H1 (cell line): ENCODE measurements around the gene CDC27. TPM values are rescaled to one million over a fixed set of nuclear protein-coding genes. Genes with fewer than 3 reads are reported as not detected.

Experiments used
- CTCF ChIA-PET: fragments of 300-600 bp; sonication (Branson Sonifier 250); formaldehyde crosslinking; loops from one replicate; lab custom pipeline; 2021; ENCODE audit not compliant: partially characterized antibody; lab: Charles Lee
- POLR2A ChIA-PET: fragments of 300-600 bp; sonication (Branson Sonifier 250); formaldehyde crosslinking; loops from one replicate; lab custom pipeline; 2021; ENCODE audit warnings: inconsistent platforms; ENCODE audit not compliant: partially characterized antibody; lab: Charles Lee
- DNase-seq, 2 experiments: peaks; one replicate each; pipeline versions ENCODE4 v3.0.0 to v3.0.0-alpha.2; 2010 to 2022; ENCODE audit warnings: low spot score in 2 of 2, low read depth in 1 of 2, mixed read lengths in 1 of 2
- FAIRE-seq: peaks from 2 replicates; lab custom pipeline; 2011; peaks lifted over from hg19 to GRCh38; lab: Jason Lieb, UNC
- H2AFZ ChIP-seq: 2 replicates; pipeline ENCODE4 v1.8.1; 2012; ENCODE audit warnings: low read length, inconsistent platforms
- H2AK5ac ChIP-seq: 2 replicates; pipeline ENCODE4 v1.6.1; 2013; ENCODE audit warnings: low read depth, low read length
- H2BK120ac ChIP-seq: replicated peaks from 2 replicates; pipeline ENCODE3; 2013; ENCODE audit warnings: low read depth, low read length, inconsistent platforms
- H2BK12ac ChIP-seq: 2 replicates; pipeline ENCODE4 v1.6.1; 2013; ENCODE audit warnings: low read depth, low read length
- H2BK15ac ChIP-seq: 2 replicates; pipeline ENCODE4 v1.6.1; 2013; ENCODE audit warnings: low read length
- H2BK20ac ChIP-seq: 2 replicates; pipeline ENCODE4 v1.6.1; 2013; ENCODE audit warnings: low read length
- H2BK5ac ChIP-seq: 2 replicates; pipeline ENCODE4 v1.6.1; 2013; ENCODE audit warnings: low read depth, low read length
- H3K14ac ChIP-seq: 2 replicates; pipeline ENCODE4 v1.6.1; 2013; ENCODE audit warnings: inconsistent platforms; ENCODE audit not compliant: insufficient read length
- H3K18ac ChIP-seq: 2 replicates; pipeline ENCODE4 v1.6.1; 2013; ENCODE audit warnings: low read length; ENCODE audit errors: extremely low read depth
- H3K23ac ChIP-seq: 2 replicates; pipeline ENCODE4 v1.6.1; 2013; ENCODE audit warnings: inconsistent platforms; ENCODE audit not compliant: insufficient read length
- H3K23me2 ChIP-seq: 2 replicates; pipeline ENCODE4 v1.6.1; 2013; ENCODE audit warnings: low read depth, low read length
- H3K27ac ChIP-seq: 2 replicates; pipeline ENCODE4 v1.6.1; 2011; ENCODE audit warnings: low read depth, low read length, inconsistent platforms
- H3K27me3 ChIP-seq, 4 experiments: replicated peaks in 1 of 4; 1 replicate in 1 of 4; 2 replicates in 3 of 4; pipeline versions ENCODE4 v1.6.1 to v1.8.1; 2011 to 2013; ENCODE audit warnings: low read length in 3 of 4, mild to moderate bottlenecking in 3 of 4, inconsistent platforms in 2 of 4, mixed read lengths in 2 of 4, moderate library complexity in 1 of 4; ENCODE audit not compliant: control insufficient read depth in 3 of 4, insufficient read depth in 3 of 4; ENCODE audit errors: extremely low read depth in 1 of 4
- H3K36me3 ChIP-seq, 4 experiments: 2 replicates each; pipeline versions ENCODE4 v1.6.1 to v1.8.1; 2011 to 2013; ENCODE audit warnings: mild to moderate bottlenecking in 4 of 4, low read length in 3 of 4, moderate library complexity in 2 of 4, control low read depth in 1 of 4, inconsistent platforms in 1 of 4; ENCODE audit not compliant: insufficient read depth in 4 of 4, control insufficient read depth in 2 of 4
- H3K4ac ChIP-seq: replicated peaks from 2 replicates; pipeline ENCODE3; 2013; ENCODE audit warnings: low read length, low read depth, mixed read lengths, inconsistent platforms; ENCODE audit not compliant: insufficient read length
- H3K4me1 ChIP-seq, 4 experiments: replicated peaks in 1 of 4; 1 replicate in 1 of 4; 2 replicates in 3 of 4; pipeline versions ENCODE4 v1.6.1 to v1.8.1; 2011 to 2013; ENCODE audit warnings: low read length in 3 of 4, inconsistent platforms in 2 of 4, mixed read lengths in 1 of 4; ENCODE audit not compliant: insufficient read depth in 4 of 4, control insufficient read depth in 3 of 4
- H3K4me2 ChIP-seq, 2 experiments: 2 replicates each; pipeline versions ENCODE4 v1.6.1 to v1.8.1; 2011 to 2013; ENCODE audit warnings: low read depth in 2 of 2, low read length in 2 of 2, control low read depth in 1 of 2, inconsistent platforms in 1 of 2, mild to moderate bottlenecking in 1 of 2; ENCODE audit not compliant: insufficient read depth in 1 of 2
- H3K4me3 ChIP-seq, 4 experiments: fragments of 200-600, 300-600 bp in 1 of 4; sonication (generic), shearing (Covaris generic), sonication (Bioruptor Twin) in 1 of 4; 2 replicates each; pipeline versions ENCODE4 v1.5.1 to v1.8.1; 2011 to 2016; ENCODE audit warnings: low read length in 4 of 4, low read depth in 3 of 4, control low read depth in 2 of 4, inconsistent platforms in 2 of 4, mild to moderate bottlenecking in 2 of 4, mixed read lengths in 1 of 4, moderate library complexity in 1 of 4; ENCODE audit not compliant: insufficient read depth in 2 of 4; ENCODE audit errors: extremely low read depth in 1 of 4
- H3K56ac ChIP-seq: replicated peaks from 2 replicates; pipeline ENCODE3; 2013; ENCODE audit warnings: low read depth, mild to moderate bottlenecking, mixed read lengths, low read length, inconsistent platforms; ENCODE audit not compliant: insufficient read length
- H3K79me1 ChIP-seq: 2 replicates; pipeline ENCODE4 v1.6.1; 2013; ENCODE audit warnings: low read depth, low read length, control low read depth
- H3K79me2 ChIP-seq, 2 experiments: 2 replicates each; pipeline versions ENCODE4 v1.6.1 to v1.8.1; 2012 to 2013; ENCODE audit warnings: low read length in 2 of 2, mild to moderate bottlenecking in 2 of 2, inconsistent platforms in 1 of 2; ENCODE audit not compliant: insufficient read depth in 2 of 2, control insufficient read depth in 1 of 2
- H3K9ac ChIP-seq, 4 experiments: replicated peaks in 1 of 4; 1 replicate in 1 of 4; 2 replicates in 3 of 4; pipeline versions ENCODE4 v1.6.1 to v1.8.1; 2011 to 2013; ENCODE audit warnings: low read depth in 3 of 4, low read length in 3 of 4, control low read depth in 2 of 4, mild to moderate bottlenecking in 2 of 4, moderate library complexity in 2 of 4, inconsistent platforms in 1 of 4; ENCODE audit errors: extremely low read depth in 1 of 4
- H3K9me3 ChIP-seq, 2 experiments: 2 replicates each; pipeline versions ENCODE4 v1.6.1 to v1.8.1; 2012 to 2013; ENCODE audit warnings: mild to moderate bottlenecking in 2 of 2, moderate library complexity in 2 of 2, control low read depth in 1 of 2, inconsistent platforms in 1 of 2, low read depth in 1 of 2, low read length in 1 of 2, mixed read lengths in 1 of 2; ENCODE audit not compliant: insufficient read depth in 2 of 2
- H4K20me1 ChIP-seq, 2 experiments: replicated peaks in 1 of 2; 2 replicates each; pipeline versions ENCODE3 to v1.8.1; 2011 to 2013; ENCODE audit warnings: inconsistent platforms in 2 of 2, low read length in 2 of 2, mild to moderate bottlenecking in 1 of 2; ENCODE audit not compliant: insufficient read depth in 2 of 2, control insufficient read depth in 1 of 2
- H4K5ac ChIP-seq: 2 replicates; pipeline ENCODE4 v1.6.1; 2013; ENCODE audit warnings: low read length, low read depth, mixed read lengths, inconsistent platforms; ENCODE audit not compliant: insufficient read length
- H4K8ac ChIP-seq: 2 replicates; pipeline ENCODE4 v1.8.0; 2013; ENCODE audit warnings: mild to moderate bottlenecking, moderate library complexity, low read length, inconsistent platforms; ENCODE audit not compliant: insufficient read depth; ENCODE audit errors: extremely low read depth
- H4K91ac ChIP-seq: replicated peaks from 2 replicates; pipeline ENCODE3; 2013; ENCODE audit warnings: low read length, mixed read lengths, inconsistent platforms; ENCODE audit not compliant: insufficient read length
- BCL11A ChIP-seq, 2 experiments: IDR thresholded peaks; one replicate each; pipeline ENCODE4 v1.6.1; 2011; ENCODE audit warnings: low read depth in 2 of 2, low read length in 2 of 2, mild to moderate bottlenecking in 2 of 2
- CREB1 ChIP-seq: IDR thresholded peaks from 2 replicates; pipeline ENCODE4 v1.6.1; 2012; ENCODE audit warnings: inconsistent platforms
- POU5F1 ChIP-seq: IDR thresholded peaks from 2 replicates; pipeline ENCODE4 v1.6.1; 2011; ENCODE audit warnings: low read depth, mild to moderate bottlenecking, low read length, moderate library complexity
- TAF1 ChIP-seq: IDR thresholded peaks from 2 replicates; pipeline ENCODE4 v1.6.1; 2011; ENCODE audit warnings: mild to moderate bottlenecking, low read depth, low read length
- WGBS, 2 experiments: shearing (Covaris generic) in 1 of 2; methylation state at CpG; one replicate each; pipeline versions ENCODE4 v1.1.6 to v1.1.7; 2013 to 2015; ENCODE audit warnings: low lambda C conversion rate in 2 of 2, mixed read lengths in 2 of 2, inconsistent platforms in 1 of 2, low coverage in 1 of 2, missing lambda C conversion rate in 1 of 2; ENCODE audit not compliant: insufficient replicate concordance in 2 of 2, insufficient coverage in 1 of 2, insufficient read length in 1 of 2; ENCODE audit errors: extremely low coverage in 1 of 2, missing lambda C conversion rate in 1 of 2; 5-methylcytosine and 5-hydroxymethylcytosine counted together
- polyA plus RNA-seq, 7 experiments: library from polyadenylated mRNA; depleted of rRNA in 3 of 7; stranded (reverse) in 5 of 7; unstranded in 2 of 7; fragments of >200 nt in 5 of 7; fragments of 200-250 nt in 2 of 7; gene quantifications; 1 replicate in 5 of 7; 2 replicates in 1 of 7; 4 replicates in 1 of 7; pipeline versions ENCODE4 v1.2.1 to v1.2.3, GENCODE V29; 2011 to 2013; ENCODE audit warnings: missing spikeins in 2 of 7, mixed read lengths in 2 of 7
- total RNA-seq: library from RNA; stranded (reverse); fragmentation: NEBNext Ultra II Directional; extraction: Animal tissue kit (Norgen Biotek cat#: 25700); gene quantifications from 2 replicates; pipeline ENCODE4 v1.2.1, GENCODE V29; 2021

The CDC27 gene
- total and polyA plus RNA-seq, 2 of the 8 experiments (the other 6 are each of a cell fraction or from before 2014, with no cell fraction given) = 41.9 to 87.5 TPM

DNA sequence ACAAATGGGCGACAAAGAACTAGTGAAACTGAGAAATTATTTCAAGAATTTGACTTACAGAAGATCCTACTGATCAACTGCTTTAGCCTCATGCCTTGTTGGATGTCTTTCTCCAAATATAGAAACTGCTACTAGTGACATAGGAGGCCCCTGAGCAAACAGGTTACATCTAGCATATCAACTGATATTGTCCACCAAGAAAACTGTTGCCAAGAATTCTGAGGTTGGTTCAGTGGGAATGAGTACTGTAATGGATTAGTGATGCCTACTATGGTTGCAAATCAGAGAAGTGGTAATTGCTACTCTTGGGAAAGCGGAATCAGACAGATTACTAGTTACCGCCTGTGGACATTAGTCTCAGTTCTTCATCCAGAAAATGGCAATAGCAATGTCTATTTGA lies 10.0 kb downstream of the CDC27 start:
- H3K4ac ChIP-seq = no peak overlapping the region
- no peak overlapping the region for H2AFZ ChIP-seq
- no peak overlapping the region for H3K4me3 ChIP-seq
- H3K4me1 ChIP-seq = peaks cover 0 to 2% (median 0%) of the 10 kb centered on the region in 4 experiments; a peak in 2 of 7 replicates
- no peaks in the 10 kb centered on the region for H3K27me3 ChIP-seq
- H2BK12ac ChIP-seq = no peak overlapping the region
- H3K23me2 ChIP-seq = no peaks in the 10 kb centered on the region
- no peak overlapping the region for H3K9ac ChIP-seq
- ChIA-PET POLR2A (no interaction called here), CTCF (no interaction called here)
- H2AK5ac ChIP-seq = no peak overlapping the region
- 89% methylated on average over 3 of the region's 3 CpGs; no CpG with 5 or more reads in 1 of the 2 experiments for WGBS, 2 experiments
- H3K79me2 ChIP-seq = peaks cover 0 to 66% of the 10 kb centered on the region in 2 experiments; a peak in 2 of 4 replicates
- H3K79me1 ChIP-seq = no peaks in the 10 kb centered on the region
- H4K91ac ChIP-seq = no peak overlapping the region
- H2BK5ac ChIP-seq = no peak overlapping the region
- peaks cover 0 to 28% (median 1%) of the 10 kb centered on the region in 4 experiments; a peak in 4 of 8 replicates for H3K36me3 ChIP-seq
- H4K5ac ChIP-seq = no peak overlapping the region
- H2BK120ac ChIP-seq = no peak overlapping the region
- H3K23ac ChIP-seq = no peak overlapping the region
- no peak overlapping the region for H2BK20ac ChIP-seq
- FAIRE-seq (no peak), DNase-seq (no peak)
- no peak overlapping the region for H2BK15ac ChIP-seq
- H3K18ac ChIP-seq = no peak overlapping the region
- H4K8ac ChIP-seq = no peak overlapping the region
- no peak overlapping the region for H3K14ac ChIP-seq
- no peaks in the 10 kb centered on the region for H3K9me3 ChIP-seq
- no peak overlapping the region for H3K27ac ChIP-seq
- peaks cover 6 to 7% of the 10 kb centered on the region in 2 experiments for H4K20me1 ChIP-seq
- no peak overlapping the region for H3K4me2 ChIP-seq
- no peak for TF ChIP-seq TAF1
- TF ChIP-seq POU5F1 = no peak
- no peak for TF ChIP-seq CREB1
- no peak for TF ChIP-seq BCL11A (IDR thresholded peaks at IDR 0.05; ENCODE audit: low read depth in 2 of 2, low read length in 2 of 2)
- no peak overlapping the region for H3K56ac ChIP-seq
